Measurements from ENCODE around the gene MBNL2. TPM values are rescaled to one million over a fixed set of nuclear protein-coding genes. Genes with fewer than 3 reads are reported as not detected.

The MBNL2 gene
- total and polyA plus RNA-seq, 2 experiments from 2014 or later: 0.55 to 3.2 TPM

DNA sequence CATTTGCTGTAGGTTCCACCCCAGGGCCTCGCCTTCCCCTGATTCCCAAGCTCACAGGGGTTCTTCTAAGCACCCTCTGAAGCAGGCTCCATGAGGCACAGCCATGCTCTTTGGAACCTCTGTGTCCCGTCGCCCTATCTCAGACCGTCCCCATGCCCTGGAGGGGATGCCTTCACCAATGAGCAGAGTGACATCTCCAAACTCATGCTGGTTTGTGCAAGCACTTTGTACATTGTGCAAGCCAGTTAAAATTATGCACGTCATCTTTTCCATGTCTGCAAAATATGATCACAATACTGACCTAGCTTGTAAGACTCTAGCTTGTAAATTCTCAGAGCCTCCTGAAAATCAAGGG lies 165.3 kb downstream of the MBNL2 start:
- no peaks in the 10 kb centered on the region for H3K36me3 Mint-ChIP-seq (ENCODE audit: low read depth)

More for the DNA sequence above, 165.3 kb downstream of the MBNL2 start:
- H4K20me1 ChIP-seq (replicated peaks; ENCODE audit: insufficient read depth): no peaks in the 10 kb centered on the region
- Mint-ChIP-seq H3K4me1 (no peaks in the 10 kb centered on the region), H3K27ac (no peak overlapping the region), H3K4me3 (no peak overlapping the region), H3K9me3 (no peaks in the 10 kb centered on the region; the same call in 2 of the 3 replicates), H3K27me3 (ENCODE audit: insufficient read depth, low read depth, poor library complexity) (no peaks in the 10 kb centered on the region)
- no peak overlapping the region for H2AFZ ChIP-seq
- no peak overlapping the region for H3K4me2 ChIP-seq
- H3K4me3 ChIP-seq: no peak overlapping the region
- no peak overlapping the region for H3K27ac ChIP-seq (ENCODE audit: low read depth)
- no peaks in the 10 kb centered on the region for H3F3A ChIP-seq (replicated peaks; ENCODE audit: low read depth)
- DNase-seq (ENCODE audit: low spot score) (no peak), ATAC-seq (no peak)
- peaks cover 7% of the 10 kb centered on the region for H3K9me2 ChIP-seq (ENCODE audit: insufficient read depth)
- H3K36me3 ChIP-seq (ENCODE audit: insufficient read depth): no peaks in the 10 kb centered on the region
- TF ChIP-seq ZNF331 (CRISPR knock-in tag; IDR thresholded peaks at IDR 0.05; ENCODE audit: low read depth): no peak
- TF ChIP-seq CREB1 (CRISPR knock-in tag; IDR thresholded peaks at IDR 0.05; ENCODE audit: low read depth): no peak
- no peak for TF ChIP-seq EZH2 (IDR thresholded peaks at IDR 0.05; ENCODE audit: low read depth, unreplicated experiment)
- TF ChIP-seq ZNF114 (CRISPR knock-in tag; IDR thresholded peaks at IDR 0.05): no peak
- TF ChIP-seq, protein P1, sequence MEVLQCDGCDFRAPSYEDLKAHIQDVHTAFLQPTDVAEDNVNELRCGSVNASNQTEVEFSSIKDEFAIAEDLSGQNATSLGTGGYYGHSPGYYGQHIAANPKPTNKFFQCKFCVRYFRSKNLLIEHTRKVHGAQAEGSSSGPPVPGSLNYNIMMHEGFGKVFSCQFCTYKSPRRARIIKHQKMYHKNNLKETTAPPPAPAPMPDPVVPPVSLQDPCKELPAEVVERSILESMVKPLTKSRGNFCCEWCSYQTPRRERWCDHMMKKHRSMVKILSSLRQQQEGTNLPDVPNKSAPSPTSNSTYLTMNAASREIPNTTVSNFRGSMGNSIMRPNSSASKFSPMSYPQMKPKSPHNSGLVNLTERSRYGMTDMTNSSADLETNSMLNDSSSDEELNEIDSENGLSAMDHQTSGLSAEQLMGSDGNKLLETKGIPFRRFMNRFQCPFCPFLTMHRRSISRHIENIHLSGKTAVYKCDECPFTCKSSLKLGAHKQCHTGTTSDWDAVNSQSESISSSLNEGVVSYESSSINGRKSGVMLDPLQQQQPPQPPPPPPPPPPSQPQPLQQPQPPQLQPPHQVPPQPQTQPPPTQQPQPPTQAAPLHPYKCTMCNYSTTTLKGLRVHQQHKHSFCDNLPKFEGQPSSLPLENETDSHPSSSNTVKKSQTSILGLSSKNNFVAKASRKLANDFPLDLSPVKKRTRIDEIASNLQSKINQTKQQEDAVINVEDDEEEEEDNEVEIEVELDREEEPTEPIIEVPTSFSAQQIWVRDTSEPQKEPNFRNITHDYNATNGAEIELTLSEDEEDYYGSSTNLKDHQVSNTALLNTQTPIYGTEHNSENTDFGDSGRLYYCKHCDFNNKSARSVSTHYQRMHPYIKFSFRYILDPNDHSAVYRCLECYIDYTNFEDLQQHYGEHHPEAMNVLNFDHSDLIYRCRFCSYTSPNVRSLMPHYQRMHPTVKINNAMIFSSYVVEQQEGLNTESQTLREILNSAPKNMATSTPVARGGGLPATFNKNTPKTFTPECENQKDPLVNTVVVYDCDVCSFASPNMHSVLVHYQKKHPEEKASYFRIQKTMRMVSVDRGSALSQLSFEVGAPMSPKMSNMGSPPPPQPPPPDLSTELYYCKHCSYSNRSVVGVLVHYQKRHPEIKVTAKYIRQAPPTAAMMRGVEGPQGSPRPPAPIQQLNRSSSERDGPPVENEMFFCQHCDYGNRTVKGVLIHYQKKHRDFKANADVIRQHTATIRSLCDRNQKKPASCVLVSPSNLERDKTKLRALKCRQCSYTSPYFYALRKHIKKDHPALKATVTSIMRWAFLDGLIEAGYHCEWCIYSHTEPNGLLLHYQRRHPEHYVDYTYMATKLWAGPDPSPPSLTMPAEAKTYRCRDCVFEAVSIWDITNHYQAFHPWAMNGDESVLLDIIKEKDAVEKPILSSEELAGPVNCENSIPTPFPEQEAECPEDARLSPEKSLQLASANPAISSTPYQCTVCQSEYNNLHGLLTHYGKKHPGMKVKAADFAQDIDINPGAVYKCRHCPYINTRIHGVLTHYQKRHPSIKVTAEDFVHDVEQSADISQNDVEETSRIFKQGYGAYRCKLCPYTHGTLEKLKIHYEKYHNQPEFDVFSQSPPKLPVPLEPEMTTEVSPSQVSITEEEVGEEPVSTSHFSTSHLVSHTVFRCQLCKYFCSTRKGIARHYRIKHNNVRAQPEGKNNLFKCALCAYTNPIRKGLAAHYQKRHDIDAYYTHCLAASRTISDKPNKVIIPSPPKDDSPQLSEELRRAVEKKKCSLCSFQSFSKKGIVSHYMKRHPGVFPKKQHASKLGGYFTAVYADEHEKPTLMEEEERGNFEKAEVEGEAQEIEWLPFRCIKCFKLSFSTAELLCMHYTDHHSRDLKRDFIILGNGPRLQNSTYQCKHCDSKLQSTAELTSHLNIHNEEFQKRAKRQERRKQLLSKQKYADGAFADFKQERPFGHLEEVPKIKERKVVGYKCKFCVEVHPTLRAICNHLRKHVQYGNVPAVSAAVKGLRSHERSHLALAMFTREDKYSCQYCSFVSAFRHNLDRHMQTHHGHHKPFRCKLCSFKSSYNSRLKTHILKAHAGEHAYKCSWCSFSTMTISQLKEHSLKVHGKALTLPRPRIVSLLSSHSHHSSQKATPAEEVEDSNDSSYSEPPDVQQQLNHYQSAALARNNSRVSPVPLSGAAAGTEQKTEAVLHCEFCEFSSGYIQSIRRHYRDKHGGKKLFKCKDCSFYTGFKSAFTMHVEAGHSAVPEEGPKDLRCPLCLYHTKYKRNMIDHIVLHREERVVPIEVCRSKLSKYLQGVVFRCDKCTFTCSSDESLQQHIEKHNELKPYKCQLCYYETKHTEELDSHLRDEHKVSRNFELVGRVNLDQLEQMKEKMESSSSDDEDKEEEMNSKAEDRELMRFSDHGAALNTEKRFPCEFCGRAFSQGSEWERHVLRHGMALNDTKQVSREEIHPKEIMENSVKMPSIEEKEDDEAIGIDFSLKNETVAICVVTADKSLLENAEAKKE (CRISPR knock-in tag; IDR thresholded peaks at IDR 0.05): no peak
- TF ChIP-seq, protein P2, sequence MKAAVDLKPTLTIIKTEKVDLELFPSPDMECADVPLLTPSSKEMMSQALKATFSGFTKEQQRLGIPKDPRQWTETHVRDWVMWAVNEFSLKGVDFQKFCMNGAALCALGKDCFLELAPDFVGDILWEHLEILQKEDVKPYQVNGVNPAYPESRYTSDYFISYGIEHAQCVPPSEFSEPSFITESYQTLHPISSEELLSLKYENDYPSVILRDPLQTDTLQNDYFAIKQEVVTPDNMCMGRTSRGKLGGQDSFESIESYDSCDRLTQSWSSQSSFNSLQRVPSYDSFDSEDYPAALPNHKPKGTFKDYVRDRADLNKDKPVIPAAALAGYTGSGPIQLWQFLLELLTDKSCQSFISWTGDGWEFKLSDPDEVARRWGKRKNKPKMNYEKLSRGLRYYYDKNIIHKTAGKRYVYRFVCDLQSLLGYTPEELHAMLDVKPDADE (IDR thresholded peaks at IDR 0.05): no peak
- TF ChIP-seq POLR2AphosphoS5 (IDR thresholded peaks at IDR 0.05; ENCODE audit: low read depth): no peak
- TF ChIP-seq, protein P3, sequence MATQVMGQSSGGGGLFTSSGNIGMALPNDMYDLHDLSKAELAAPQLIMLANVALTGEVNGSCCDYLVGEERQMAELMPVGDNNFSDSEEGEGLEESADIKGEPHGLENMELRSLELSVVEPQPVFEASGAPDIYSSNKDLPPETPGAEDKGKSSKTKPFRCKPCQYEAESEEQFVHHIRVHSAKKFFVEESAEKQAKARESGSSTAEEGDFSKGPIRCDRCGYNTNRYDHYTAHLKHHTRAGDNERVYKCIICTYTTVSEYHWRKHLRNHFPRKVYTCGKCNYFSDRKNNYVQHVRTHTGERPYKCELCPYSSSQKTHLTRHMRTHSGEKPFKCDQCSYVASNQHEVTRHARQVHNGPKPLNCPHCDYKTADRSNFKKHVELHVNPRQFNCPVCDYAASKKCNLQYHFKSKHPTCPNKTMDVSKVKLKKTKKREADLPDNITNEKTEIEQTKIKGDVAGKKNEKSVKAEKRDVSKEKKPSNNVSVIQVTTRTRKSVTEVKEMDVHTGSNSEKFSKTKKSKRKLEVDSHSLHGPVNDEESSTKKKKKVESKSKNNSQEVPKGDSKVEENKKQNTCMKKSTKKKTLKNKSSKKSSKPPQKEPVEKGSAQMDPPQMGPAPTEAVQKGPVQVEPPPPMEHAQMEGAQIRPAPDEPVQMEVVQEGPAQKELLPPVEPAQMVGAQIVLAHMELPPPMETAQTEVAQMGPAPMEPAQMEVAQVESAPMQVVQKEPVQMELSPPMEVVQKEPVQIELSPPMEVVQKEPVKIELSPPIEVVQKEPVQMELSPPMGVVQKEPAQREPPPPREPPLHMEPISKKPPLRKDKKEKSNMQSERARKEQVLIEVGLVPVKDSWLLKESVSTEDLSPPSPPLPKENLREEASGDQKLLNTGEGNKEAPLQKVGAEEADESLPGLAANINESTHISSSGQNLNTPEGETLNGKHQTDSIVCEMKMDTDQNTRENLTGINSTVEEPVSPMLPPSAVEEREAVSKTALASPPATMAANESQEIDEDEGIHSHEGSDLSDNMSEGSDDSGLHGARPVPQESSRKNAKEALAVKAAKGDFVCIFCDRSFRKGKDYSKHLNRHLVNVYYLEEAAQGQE (IDR thresholded peaks at IDR 0.05; ENCODE audit: unreplicated experiment): no peak
- no peak for TF ChIP-seq STAT1 (IDR thresholded peaks at IDR 0.05; ENCODE audit: unreplicated experiment)
- no peak for TF ChIP-seq EZH2phosphoT487 (IDR thresholded peaks at IDR 0.05; ENCODE audit: unreplicated experiment)
- TF ChIP-seq NANOG (IDR thresholded peaks at IDR 0.05; ENCODE audit: borderline replicate concordance): no peak
- no peak for TF ChIP-seq JUNB (IDR thresholded peaks at IDR 0.05; ENCODE audit: unreplicated experiment)
- TF ChIP-seq, protein P4, sequence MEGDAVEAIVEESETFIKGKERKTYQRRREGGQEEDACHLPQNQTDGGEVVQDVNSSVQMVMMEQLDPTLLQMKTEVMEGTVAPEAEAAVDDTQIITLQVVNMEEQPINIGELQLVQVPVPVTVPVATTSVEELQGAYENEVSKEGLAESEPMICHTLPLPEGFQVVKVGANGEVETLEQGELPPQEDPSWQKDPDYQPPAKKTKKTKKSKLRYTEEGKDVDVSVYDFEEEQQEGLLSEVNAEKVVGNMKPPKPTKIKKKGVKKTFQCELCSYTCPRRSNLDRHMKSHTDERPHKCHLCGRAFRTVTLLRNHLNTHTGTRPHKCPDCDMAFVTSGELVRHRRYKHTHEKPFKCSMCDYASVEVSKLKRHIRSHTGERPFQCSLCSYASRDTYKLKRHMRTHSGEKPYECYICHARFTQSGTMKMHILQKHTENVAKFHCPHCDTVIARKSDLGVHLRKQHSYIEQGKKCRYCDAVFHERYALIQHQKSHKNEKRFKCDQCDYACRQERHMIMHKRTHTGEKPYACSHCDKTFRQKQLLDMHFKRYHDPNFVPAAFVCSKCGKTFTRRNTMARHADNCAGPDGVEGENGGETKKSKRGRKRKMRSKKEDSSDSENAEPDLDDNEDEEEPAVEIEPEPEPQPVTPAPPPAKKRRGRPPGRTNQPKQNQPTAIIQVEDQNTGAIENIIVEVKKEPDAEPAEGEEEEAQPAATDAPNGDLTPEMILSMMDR (conservative IDR thresholded peaks at IDR 0.05; ENCODE audit: low read depth in 2 of 2): no peak
- H3K27me3 ChIP-seq (ENCODE audit: insufficient read depth): no peaks in the 10 kb centered on the region
- peaks cover 4% of the 10 kb centered on the region; the same call in 1 of the 2 replicates for H3K4me1 ChIP-seq (ENCODE audit: insufficient read depth)
- H3K79me2 ChIP-seq (replicated peaks; ENCODE audit: insufficient read depth): no peaks in the 10 kb centered on the region
